Keratinocyte (primary cell): Measurements from ENCODE around the gene NRP2. TPM values are rescaled to one million over a fixed set of nuclear protein-coding genes. Genes with fewer than 3 reads are reported as not detected.

ENCODE experiments used
- DNase-seq: peaks from one replicate; pipeline ENCODE4 v3.0.0-alpha.2; 2011; ENCODE audit warnings: low read depth, missing footprints, low spot score
- FAIRE-seq: peaks from 2 replicates; lab custom pipeline; 2011; peaks lifted over from hg19 to GRCh38; lab: Jason Lieb, UNC
- H2AFZ ChIP-seq: 2 replicates; pipeline ENCODE4 v1.6.0; 2012; ENCODE audit warnings: low read length, control low read depth, inconsistent platforms; ENCODE audit not compliant: control insufficient read depth
- H3K27ac ChIP-seq: 2 replicates; pipeline ENCODE4 v1.5.1; 2011; ENCODE audit warnings: low read length; ENCODE audit not compliant: control insufficient read depth, insufficient read depth
- H3K27me3 ChIP-seq: 3 replicates; pipeline ENCODE4 v1.6.0; 2011; ENCODE audit warnings: low read length; ENCODE audit not compliant: control insufficient read depth, insufficient read depth; ENCODE audit errors: extremely low read depth
- H3K36me3 ChIP-seq, 2 experiments: 2 replicates in 1 of 2; 3 replicates in 1 of 2; pipeline ENCODE4 v1.5.1; 2011; ENCODE audit warnings: low read length in 2 of 2, mild to moderate bottlenecking in 1 of 2; ENCODE audit not compliant: control insufficient read depth in 2 of 2, insufficient read depth in 2 of 2; ENCODE audit errors: extremely low read depth in 1 of 2
- H3K4me1 ChIP-seq: 3 replicates; pipeline ENCODE4 v1.5.1; 2011; ENCODE audit warnings: low read length; ENCODE audit not compliant: control insufficient read depth, insufficient read depth; ENCODE audit errors: extremely low read depth
- H3K4me2 ChIP-seq: 3 replicates; pipeline ENCODE4 v1.6.0; 2011; ENCODE audit warnings: low read depth, low read length; ENCODE audit not compliant: control insufficient read depth, insufficient read depth; ENCODE audit errors: extremely low read depth
- H3K4me3 ChIP-seq, 3 experiments: fragments of 200-600 bp in 1 of 3; sonication (generic) in 1 of 3; 2 replicates in 2 of 3; 3 replicates in 1 of 3; pipeline ENCODE4 v1.5.1; 2011 to 2016; ENCODE audit warnings: low read length in 3 of 3, mild to moderate bottlenecking in 3 of 3, control low read depth in 2 of 3, inconsistent platforms in 1 of 3, low read depth in 1 of 3, mixed read lengths in 1 of 3, mixed run types in 1 of 3, moderate library complexity in 1 of 3; ENCODE audit not compliant: control insufficient read depth in 2 of 3, insufficient read depth in 2 of 3; ENCODE audit errors: extremely low read depth in 1 of 3
- H3K79me2 ChIP-seq: 2 replicates; pipeline ENCODE4 v1.6.0; 2012; ENCODE audit warnings: low read length; ENCODE audit not compliant: control insufficient read depth, insufficient read depth
- H3K9ac ChIP-seq: 3 replicates; pipeline ENCODE4 v1.6.0; 2011; ENCODE audit warnings: low read length; ENCODE audit not compliant: control insufficient read depth, insufficient read depth; ENCODE audit errors: extremely low read depth
- H3K9me1 ChIP-seq: 3 replicates; pipeline ENCODE4 v1.6.0; 2011; ENCODE audit warnings: low read length; ENCODE audit not compliant: control insufficient read depth, insufficient read depth; ENCODE audit errors: extremely low read depth
- H3K9me3 ChIP-seq: 2 replicates; pipeline ENCODE4 v1.5.1; 2012; ENCODE audit warnings: low read depth, low read length; ENCODE audit not compliant: control insufficient read depth
- H4K20me1 ChIP-seq: 3 replicates; pipeline ENCODE4 v1.6.0; 2011; ENCODE audit warnings: low read length; ENCODE audit not compliant: control insufficient read depth, insufficient read depth; ENCODE audit errors: extremely low read depth
- CTCF ChIP-seq, 3 experiments: IDR thresholded peaks in 1 of 3; conservative IDR thresholded peaks in 1 of 3; optimal IDR thresholded peaks in 1 of 3; 2 replicates in 2 of 3; 3 replicates in 1 of 3; pipeline versions ENCODE3 to v1.5.1; 2011; ENCODE audit warnings: low read length in 3 of 3, mild to moderate bottlenecking in 3 of 3, moderate library complexity in 2 of 3, control low read depth in 1 of 3, inconsistent platforms in 1 of 3; ENCODE audit not compliant: insufficient read depth in 2 of 3; ENCODE audit errors: extremely low read depth in 1 of 3
- EZH2 ChIP-seq: IDR thresholded peaks from one replicate; pipeline ENCODE4 v1.6.1; 2012; ENCODE audit warnings: inconsistent platforms, mild to moderate bottlenecking, low read length, moderate library complexity
- dilution Hi-C: fragments of 300-500 bp; cut with MboI; formaldehyde crosslinking; loops from one replicate; pipeline ENCODE4 v1.7.0; 2020; ENCODE audit warnings: low sequenced_read_pairs; ENCODE audit not compliant: extremely low pct_ligation_motif_present
- polyA plus RNA-seq, 5 experiments: library from polyadenylated mRNA; depleted of rRNA in 3 of 5; stranded (reverse) in 3 of 5; stranded (forward) in 1 of 5; unstranded in 1 of 5; fragments of >200 nt; gene quantifications; 1 replicate in 1 of 5; 2 replicates in 3 of 5; 3 replicates in 1 of 5; pipeline versions ENCODE4 v1.2.1 to v1.2.3, GENCODE V29; 2011 to 2012; ENCODE audit warnings: missing spikeins in 2 of 5, low read depth in 1 of 5, low replicate concordance in 1 of 5

NRP2 gene
- polyA plus RNA-seq, 1 donor (not counting 4 experiments of a cell fraction or from before 2014, with no cell fraction given), result 20.6 TPM

GRCh38 chr2:205727174-205727573 is 44.9 kb downstream of the NRP2 start:
- Histone ChIP-seq H3K4me3 (no peak overlapping the region), H3K27ac (no peak overlapping the region), H3K36me3 (peaks cover 14 to 51% of the 10 kb centered on the region in 2 experiments), H3K9ac (no peak overlapping the region), H3K9me1 (no peaks in the 10 kb centered on the region), H3K4me2 (no peak overlapping the region), H2AFZ (no peak overlapping the region), H3K9me3 (no peaks in the 10 kb centered on the region), H3K27me3 (no peaks in the 10 kb centered on the region), H3K79me2 (no peaks in the 10 kb centered on the region), H3K4me1 (no peaks in the 10 kb centered on the region), H4K20me1 (no peaks in the 10 kb centered on the region)
- DNase-seq (no peak), FAIRE-seq (no peak)
- dilution Hi-C loops, result no loop called here
- TF ChIP-seq CTCF (optimal IDR thresholded peaks at IDR 0.05 in 1 of 3, IDR thresholded peaks at IDR 0.05 in 1 of 3, conservative IDR thresholded peaks at IDR 0.05 in 1 of 3; ENCODE audit: extremely low read depth in 1 of 3, insufficient read depth in 2 of 3, low read length in 3 of 3), result no peak
- TF ChIP-seq EZH2, result no peak

GRCh38 chr2:205728366-205728765 is 46.1 kb downstream of the NRP2 start:
- Histone ChIP-seq H3K36me3 (peaks cover 14 to 48% of the 10 kb centered on the region in 2 experiments), H3K4me2 (no peak overlapping the region), H4K20me1 (no peaks in the 10 kb centered on the region), H3K27me3 (no peaks in the 10 kb centered on the region), H3K4me1 (no peaks in the 10 kb centered on the region), H3K79me2 (no peaks in the 10 kb centered on the region), H3K4me3 (no peak overlapping the region), H3K9me3 (no peaks in the 10 kb centered on the region), H3K9me1 (no peaks in the 10 kb centered on the region), H2AFZ (no peak overlapping the region), H3K27ac (no peak overlapping the region), H3K9ac (no peak overlapping the region)
- DNase-seq (no peak), FAIRE-seq (no peak)
- dilution Hi-C loops, result no loop called here
- TF ChIP-seq EZH2 (no peak), CTCF (optimal IDR thresholded peaks at IDR 0.05 in 1 of 3, IDR thresholded peaks at IDR 0.05 in 1 of 3, conservative IDR thresholded peaks at IDR 0.05 in 1 of 3; ENCODE audit: extremely low read depth in 1 of 3, insufficient read depth in 2 of 3, low read length in 3 of 3) (no peak)
